Stimulated activated naive CD8-positive, alpha-beta T cell treated with anti-CD3 and anti-CD28 coated beads, Interleukin-15, amount 100 ng/mL, for 72 hours (primary cell): ENCODE results near the gene ARHGAP15.

Experiments used
- ATAC-seq: fragments of 150-1000 bp; cut with Tn5 transposase; 2 replicates; pipeline ENCODE4 v1.10.0; 2021; ENCODE audit warnings: mild to moderate bottlenecking, moderate library complexity
- DNase-seq, 2 donors: peaks; one replicate each; pipeline ENCODE4 v3.0.0; 2021 to 2022
- H3K27ac Mint-ChIP-seq, 2 donors: one replicate each; pipeline ENCODE4 v1.8.0; 2022; ENCODE audit warnings: mild to moderate bottlenecking in 2 of 2, mixed read lengths in 2 of 2, moderate library complexity in 2 of 2
- H3K27me3 Mint-ChIP-seq: one replicate; pipeline ENCODE4 v1.8.0; 2022; ENCODE audit warnings: mixed read lengths
- H3K4me1 Mint-ChIP-seq: one replicate; pipeline ENCODE4 v1.8.0; 2022; ENCODE audit warnings: mild to moderate bottlenecking, mixed read lengths
- H3K4me3 Mint-ChIP-seq, 2 donors: one replicate each; pipeline ENCODE4 v1.8.0; 2022; ENCODE audit warnings: mild to moderate bottlenecking in 2 of 2, mixed read lengths in 2 of 2, moderate library complexity in 1 of 2
- H3K9me3 Mint-ChIP-seq, 2 donors: one replicate each; pipeline ENCODE4 v1.8.0; 2022; ENCODE audit warnings: mixed read lengths in 2 of 2

ARHGAP15 gene

DNA sequence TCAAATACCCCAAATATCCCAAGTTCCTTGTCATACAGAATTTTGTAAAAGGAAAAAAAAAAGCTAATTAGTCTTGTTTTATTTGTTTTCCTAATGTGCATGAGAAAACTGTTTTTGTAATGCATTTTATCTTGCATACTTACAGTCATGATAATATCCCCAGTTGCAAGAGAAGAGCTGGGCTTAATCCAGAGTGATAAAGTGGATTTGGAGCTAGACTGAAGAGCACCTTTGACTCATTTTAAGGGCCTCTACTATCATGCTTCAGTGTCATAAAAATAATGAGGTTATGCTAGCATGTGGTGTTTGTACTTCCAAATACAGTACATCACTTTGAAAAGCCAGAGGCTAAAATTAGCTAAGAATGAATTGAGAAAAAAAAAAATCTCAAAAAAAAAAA is 26.4 kb downstream of the ARHGAP15 start:
- H3K27ac Mint-ChIP-seq = no peak overlapping the region

GRCh38 chr2:143157001-143157400 is 27.8 kb downstream of the ARHGAP15 start:
- no peak for ATAC-seq
- peaks cover 80% of the 10 kb centered on the region for H3K4me1 Mint-ChIP-seq
- no peak overlapping the region for H3K27ac Mint-ChIP-seq
- no peak for DNase-seq
- no peaks in the 10 kb centered on the region for H3K9me3 Mint-ChIP-seq
- H3K4me3 Mint-ChIP-seq = peak overlapping the region in 1 of 2 donors; percentile 30
- no peaks in the 10 kb centered on the region for H3K27me3 Mint-ChIP-seq

More for the DNA sequence above, 26.4 kb downstream of the ARHGAP15 start:
- DNase-seq = no peak
- Mint-ChIP-seq H3K9me3 (no peaks in the 10 kb centered on the region), H3K4me3 (no peak overlapping the region), H3K27me3 (no peaks in the 10 kb centered on the region), H3K4me1 (peaks cover 80% of the 10 kb centered on the region)
- no peak for ATAC-seq

DNA sequence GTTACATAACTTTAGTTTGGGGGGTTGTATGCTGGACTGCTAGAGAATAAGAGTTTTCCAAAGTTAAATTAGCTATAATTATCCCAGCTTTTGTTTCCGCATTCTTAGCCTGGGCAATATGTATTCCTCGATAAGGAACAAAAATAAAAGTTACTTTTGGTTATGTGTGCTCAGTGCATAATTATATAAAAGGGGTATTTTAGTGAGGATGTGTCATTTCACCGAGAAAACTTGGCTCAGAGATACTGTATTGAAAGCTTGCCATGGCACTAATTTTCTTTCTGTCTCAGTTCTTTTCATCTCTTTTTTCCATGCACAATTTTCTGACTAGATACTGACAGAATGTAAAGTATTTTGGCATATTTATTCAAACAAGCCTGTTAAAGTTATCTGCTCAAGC is 28.2 kb downstream of the ARHGAP15 start:
- H3K27ac Mint-ChIP-seq = no peak overlapping the region
- H3K27me3 Mint-ChIP-seq = no peaks in the 10 kb centered on the region
- no peaks in the 10 kb centered on the region for H3K9me3 Mint-ChIP-seq
- DNase-seq (no peak), ATAC-seq (no peak)
- H3K4me3 Mint-ChIP-seq = peak overlapping the region; percentile 30 to 39
- H3K4me1 Mint-ChIP-seq = peaks cover 80% of the 10 kb centered on the region

DNA sequence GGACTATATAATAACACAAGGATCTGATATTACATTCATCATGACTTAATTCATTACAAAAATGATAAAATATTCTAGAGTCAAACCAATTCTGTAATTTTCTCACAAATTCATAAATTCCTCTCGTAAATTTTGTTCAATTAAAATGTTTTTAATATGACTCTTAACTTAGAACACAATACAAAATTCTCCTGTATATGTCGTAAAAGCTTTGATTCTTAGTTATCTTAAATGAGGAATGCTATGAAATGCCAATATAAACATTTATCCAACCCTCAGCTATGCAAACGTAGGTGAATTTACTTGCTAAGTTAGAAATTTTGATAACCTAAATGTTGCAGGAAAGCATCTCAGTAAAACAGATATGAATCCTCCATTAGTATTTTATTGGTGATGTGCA is 28.9 kb downstream of the ARHGAP15 start:
- DNase-seq (no peak), ATAC-seq (no peak)
- H3K27ac Mint-ChIP-seq = no peak overlapping the region
- H3K4me1 Mint-ChIP-seq = peaks cover 75% of the 10 kb centered on the region
- H3K9me3 Mint-ChIP-seq = no peaks in the 10 kb centered on the region
- no peaks in the 10 kb centered on the region for H3K27me3 Mint-ChIP-seq
- peak overlapping the region; percentile 47 to 58 for H3K4me3 Mint-ChIP-seq

GRCh38 chr2:143158551-143159485 is 29.6 kb downstream of the ARHGAP15 start:
- ATAC-seq = no peak
- Mint-ChIP-seq H3K27me3 (no peaks in the 10 kb centered on the region), H3K4me3 (peak overlapping the region; percentile 47 to 58), H3K9me3 (no peaks in the 10 kb centered on the region), H3K4me1 (peaks cover 78% of the 10 kb centered on the region), H3K27ac (peak overlapping the region in 1 of 2 donors; percentile 16)
- no peak for DNase-seq

GRCh38 chr2:143159486-143159840 is 30.2 kb downstream of the ARHGAP15 start:
- H3K4me1 Mint-ChIP-seq = peaks cover 78% of the 10 kb centered on the region
- H3K4me3 Mint-ChIP-seq = peak overlapping the region in 1 of 2 donors; percentile 37
- no peak for ATAC-seq
- no peaks in the 10 kb centered on the region for H3K27me3 Mint-ChIP-seq
- H3K27ac Mint-ChIP-seq = peak overlapping the region in 1 of 2 donors; percentile 92
- no peaks in the 10 kb centered on the region for H3K9me3 Mint-ChIP-seq
- no peak for DNase-seq

DNA sequence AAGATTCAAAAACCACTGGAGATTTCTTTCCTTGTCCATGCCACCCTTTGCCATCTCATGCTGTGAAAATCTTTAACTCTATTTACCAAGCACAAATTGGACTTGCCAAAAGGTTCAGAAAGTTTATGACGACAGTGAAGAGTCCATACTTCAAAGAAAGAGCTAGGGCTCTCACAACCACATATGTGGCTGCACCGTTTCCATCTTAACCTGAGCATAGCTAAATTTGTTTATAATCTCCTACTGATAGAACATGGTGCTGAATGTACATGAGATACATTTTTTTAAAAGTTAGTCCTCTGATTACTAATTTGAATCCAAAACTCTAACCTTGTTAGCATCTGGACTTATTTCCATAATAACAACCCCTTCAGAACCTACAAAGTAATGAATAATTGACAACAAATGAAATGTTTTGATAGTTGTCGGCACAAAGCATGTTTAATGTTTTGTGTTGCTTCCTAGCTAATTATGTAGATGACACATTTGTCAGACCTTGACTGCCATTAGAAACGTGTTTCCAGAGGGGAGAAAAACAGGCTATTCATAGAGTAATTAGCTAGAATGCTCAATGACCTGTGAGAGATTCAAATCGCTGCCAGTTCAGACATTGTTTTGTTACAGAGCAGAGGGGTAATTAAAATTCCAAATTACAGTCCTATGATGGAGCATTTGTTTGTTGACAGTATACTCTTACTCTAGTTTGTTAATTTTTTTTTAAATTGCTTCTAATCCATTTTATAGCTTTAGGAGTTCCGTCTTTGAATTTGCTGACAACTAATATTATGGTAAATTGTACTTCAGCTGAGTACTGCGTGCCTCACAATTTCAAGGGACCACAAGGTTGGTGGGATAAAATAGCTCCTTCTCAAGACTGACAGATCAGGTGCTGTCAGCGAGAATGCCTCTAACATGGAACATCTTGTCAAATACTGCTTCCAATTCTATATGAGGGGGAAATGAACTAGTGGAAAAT is 31.8 kb downstream of the ARHGAP15 start:
- Mint-ChIP-seq H3K27ac (peak overlapping the region; percentile 1 to 89), H3K27me3 (no peaks in the 10 kb centered on the region), H3K4me1 (peaks cover 80% of the 10 kb centered on the region), H3K9me3 (no peaks in the 10 kb centered on the region), H3K4me3 (peak overlapping the region in 1 of 2 donors; percentile 64)
- DNase-seq = no peak
- no peak for ATAC-seq

DNA sequence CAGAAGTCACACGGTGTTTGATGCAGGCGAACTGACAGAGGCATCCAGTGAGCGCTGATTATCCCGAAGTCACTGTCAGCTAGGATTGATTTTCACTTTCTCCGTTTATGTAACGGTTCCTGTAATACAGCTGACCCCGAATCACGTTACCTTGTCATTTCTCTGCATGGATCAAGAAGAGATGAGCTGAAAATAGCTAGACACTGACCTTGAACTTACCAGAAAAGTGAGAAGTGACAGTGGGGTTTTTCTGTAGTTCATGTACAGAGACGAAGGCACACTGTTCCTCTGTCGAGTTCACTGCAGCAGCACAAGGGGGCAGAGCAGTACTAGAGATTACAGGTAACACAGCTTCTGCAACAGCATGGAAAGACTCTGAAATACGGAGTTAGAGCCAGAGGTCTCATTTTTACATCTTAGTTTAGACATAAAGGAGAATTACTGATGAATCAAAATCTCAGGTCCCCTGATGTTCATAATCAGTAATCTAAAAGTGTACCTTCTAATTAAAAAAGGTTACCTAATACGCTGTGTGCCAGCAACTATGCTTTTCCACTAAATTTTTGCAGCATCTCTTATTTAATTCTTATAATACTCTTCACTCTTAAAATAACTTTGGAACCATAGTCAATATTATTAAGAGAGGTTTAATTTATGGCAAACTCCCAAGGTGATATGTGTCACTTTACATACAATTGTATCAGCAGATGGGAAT is 33.1 kb downstream of the ARHGAP15 start:
- DNase-seq (peak; percentile 25 to 63), ATAC-seq (peak; percentile 99)
- Mint-ChIP-seq H3K9me3 (no peaks in the 10 kb centered on the region), H3K4me3 (no peak overlapping the region), H3K27me3 (no peaks in the 10 kb centered on the region), H3K27ac (peak overlapping the region in 1 of 2 donors; percentile 89), H3K4me1 (peaks cover 83% of the 10 kb centered on the region)

- Mint-ChIP-seq H3K27me3 (no peaks in the 10 kb centered on the region), H3K4me3 (no peak overlapping the region), H3K27ac (peak overlapping the region in 1 of 2 donors; percentile 41), H3K9me3 (no peaks in the 10 kb centered on the region), H3K4me1 (peaks cover 81% of the 10 kb centered on the region)
- DNase-seq (no peak), ATAC-seq (no peak)
Observed at GRCh38 chr2:143162997-143163396, 33.8 kb downstream of the ARHGAP15 start.

- Mint-ChIP-seq H3K27ac (peak overlapping the region in 1 of 2 donors; percentile 14), H3K4me1 (peaks cover 75% of the 10 kb centered on the region), H3K27me3 (no peaks in the 10 kb centered on the region), H3K4me3 (no peak overlapping the region), H3K9me3 (no peaks in the 10 kb centered on the region)
- ATAC-seq (no peak), DNase-seq (no peak)
Observed at GRCh38 chr2:143163499-143163898, 34.3 kb downstream of the ARHGAP15 start.

DNA sequence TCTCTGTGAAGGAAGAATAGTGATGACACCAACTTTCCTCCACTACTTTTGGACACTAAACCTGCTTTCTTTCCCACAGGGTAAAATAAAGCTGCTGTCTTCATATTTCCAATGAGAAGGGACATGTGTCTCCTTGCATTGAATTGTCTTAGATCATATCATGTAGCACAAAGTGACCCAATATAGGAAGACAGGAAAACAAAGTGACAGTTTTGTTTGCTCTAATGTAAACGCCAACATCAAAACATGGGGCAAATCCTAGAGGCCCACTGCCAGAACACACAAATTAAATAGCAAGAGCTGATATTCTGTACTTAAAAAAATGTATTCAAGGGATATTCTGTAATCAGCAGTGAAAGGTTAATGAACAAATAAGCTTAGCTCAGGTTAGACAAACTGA is 36.1 kb downstream of the ARHGAP15 start:
- no peak overlapping the region for H3K4me3 Mint-ChIP-seq
- no peaks in the 10 kb centered on the region for H3K9me3 Mint-ChIP-seq

DNA sequence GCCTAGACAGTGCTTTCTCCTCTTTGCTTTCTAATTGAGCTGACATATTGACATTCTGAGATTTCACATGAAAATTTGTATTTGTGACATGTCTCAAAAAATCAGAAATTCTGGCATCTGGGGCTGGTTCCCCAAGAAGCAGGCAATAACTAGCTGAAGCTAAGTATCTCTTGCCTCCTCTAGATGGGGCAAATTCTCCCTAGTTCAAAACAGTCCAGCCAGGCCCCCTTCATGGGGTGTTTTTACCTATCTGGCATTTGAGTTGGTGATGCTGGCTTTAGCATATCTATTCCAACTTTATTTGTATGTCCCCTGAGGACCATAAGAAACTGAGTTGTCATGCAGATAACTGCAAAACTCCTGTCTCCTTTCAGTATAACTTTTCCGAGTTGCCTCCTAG is 39.9 kb downstream of the ARHGAP15 start:
- H3K27ac Mint-ChIP-seq = no peak overlapping the region

More for the DNA sequence above, 36.1 kb downstream of the ARHGAP15 start:
- Mint-ChIP-seq H3K4me1 (peaks cover 67% of the 10 kb centered on the region), H3K27ac (no peak overlapping the region), H3K27me3 (no peaks in the 10 kb centered on the region)
- DNase-seq (no peak), ATAC-seq (no peak)

GRCh38 chr2:143171817-143172216 is 42.6 kb downstream of the ARHGAP15 start:
- no peak for DNase-seq
- no peak for ATAC-seq
- Mint-ChIP-seq H3K27me3 (no peaks in the 10 kb centered on the region), H3K9me3 (no peaks in the 10 kb centered on the region), H3K27ac (no peak overlapping the region), H3K4me1 (peaks cover 61% of the 10 kb centered on the region), H3K4me3 (no peak overlapping the region)

More for the DNA sequence above, 39.9 kb downstream of the ARHGAP15 start:
- ATAC-seq = no peak
- no peak overlapping the region for H3K4me3 Mint-ChIP-seq
- no peak for DNase-seq
- no peaks in the 10 kb centered on the region for H3K9me3 Mint-ChIP-seq
- peaks cover 65% of the 10 kb centered on the region for H3K4me1 Mint-ChIP-seq
- no peaks in the 10 kb centered on the region for H3K27me3 Mint-ChIP-seq

GRCh38 chr2:143175438-143175837 is 46.2 kb downstream of the ARHGAP15 start:
- Mint-ChIP-seq H3K4me3 (peak overlapping the region in 1 of 2 donors; percentile 55), H3K9me3 (no peaks in the 10 kb centered on the region), H3K27me3 (no peaks in the 10 kb centered on the region), H3K4me1 (peaks cover 51% of the 10 kb centered on the region), H3K27ac (no peak overlapping the region)
- ATAC-seq (peak; percentile 99), DNase-seq (peak in 1 of 2 donors; percentile 40)

- no peaks in the 10 kb centered on the region for H3K27me3 Mint-ChIP-seq
- H3K9me3 Mint-ChIP-seq = no peaks in the 10 kb centered on the region
- no peak for DNase-seq
- peak overlapping the region; percentile 36 to 72 for H3K4me3 Mint-ChIP-seq
- H3K4me1 Mint-ChIP-seq = peaks cover 47% of the 10 kb centered on the region
- ATAC-seq = no peak
- H3K27ac Mint-ChIP-seq = no peak overlapping the region
Observed at GRCh38 chr2:143176606-143177005, 47.4 kb downstream of the ARHGAP15 start.
